ENCODE results near the gene FEV.

Gene FEV

GRCh38 chr2:218986148-218986761 is 1.3 kb upstream of the FEV start:
- no peak for DNase-seq (ENCODE audit: low read depth)
- no peak overlapping the region for H3K4me3 ChIP-seq (ENCODE audit: low read length)
- TF ChIP-seq CTCF (IDR thresholded peaks at IDR 0.05; ENCODE audit: insufficient read depth, low read depth, low read length, missing control alignments): no peak

GRCh38 chr2:218985325-218986091 is 524 bp upstream of the FEV start:
- no peak for DNase-seq (ENCODE audit: low read depth)
- H3K4me3 ChIP-seq (ENCODE audit: low read length): no peak overlapping the region
- no peak for TF ChIP-seq CTCF (IDR thresholded peaks at IDR 0.05; ENCODE audit: insufficient read depth, low read depth, low read length, missing control alignments)

GRCh38 chr2:218984239-218985020 is 554 bp downstream of the FEV start:
- DNase-seq (ENCODE audit: low read depth): no peak
- H3K4me3 ChIP-seq (ENCODE audit: low read length): no peak overlapping the region
- TF ChIP-seq CTCF (IDR thresholded peaks at IDR 0.05; ENCODE audit: insufficient read depth, low read depth, low read length, missing control alignments): no peak

GRCh38 chr2:218983934-218984238 is 1.1 kb downstream of the FEV start:
- TF ChIP-seq CTCF (IDR thresholded peaks at IDR 0.05; ENCODE audit: insufficient read depth, low read depth, low read length, missing control alignments): no peak
- H3K4me3 ChIP-seq (ENCODE audit: low read length): no peak overlapping the region
- DNase-seq (ENCODE audit: low read depth): no peak

GRCh38 chr2:218983263-218983933 is 1.6 kb downstream of the FEV start:
- no peak overlapping the region for H3K4me3 ChIP-seq (ENCODE audit: low read length)
- TF ChIP-seq CTCF (IDR thresholded peaks at IDR 0.05; ENCODE audit: insufficient read depth, low read depth, low read length, missing control alignments): no peak
- no peak for DNase-seq (ENCODE audit: low read depth)

GRCh38 chr2:218982586-218983262 is 2.3 kb downstream of the FEV start:
- no peak overlapping the region for H3K4me3 ChIP-seq (ENCODE audit: low read length)
- TF ChIP-seq CTCF (IDR thresholded peaks at IDR 0.05; ENCODE audit: insufficient read depth, low read depth, low read length, missing control alignments): no peak

More at GRCh38 chr2:218982586-218983262, 2.3 kb downstream of the FEV start:
- no peak for DNase-seq (ENCODE audit: low read depth)

All from epithelial cell of esophagus (primary cell).